Measurements from ENCODE around the gene FAM83F. TPM values are rescaled to one million over a fixed set of nuclear protein-coding genes. Genes with fewer than 3 reads are reported as not detected.
A peak's percentile ranks its signal among the peaks of the same experiment; 100 is the strongest.

The FAM83F gene
- total RNA-seq, 1 experiment from 2014 or later = 33.1 TPM

DNA sequence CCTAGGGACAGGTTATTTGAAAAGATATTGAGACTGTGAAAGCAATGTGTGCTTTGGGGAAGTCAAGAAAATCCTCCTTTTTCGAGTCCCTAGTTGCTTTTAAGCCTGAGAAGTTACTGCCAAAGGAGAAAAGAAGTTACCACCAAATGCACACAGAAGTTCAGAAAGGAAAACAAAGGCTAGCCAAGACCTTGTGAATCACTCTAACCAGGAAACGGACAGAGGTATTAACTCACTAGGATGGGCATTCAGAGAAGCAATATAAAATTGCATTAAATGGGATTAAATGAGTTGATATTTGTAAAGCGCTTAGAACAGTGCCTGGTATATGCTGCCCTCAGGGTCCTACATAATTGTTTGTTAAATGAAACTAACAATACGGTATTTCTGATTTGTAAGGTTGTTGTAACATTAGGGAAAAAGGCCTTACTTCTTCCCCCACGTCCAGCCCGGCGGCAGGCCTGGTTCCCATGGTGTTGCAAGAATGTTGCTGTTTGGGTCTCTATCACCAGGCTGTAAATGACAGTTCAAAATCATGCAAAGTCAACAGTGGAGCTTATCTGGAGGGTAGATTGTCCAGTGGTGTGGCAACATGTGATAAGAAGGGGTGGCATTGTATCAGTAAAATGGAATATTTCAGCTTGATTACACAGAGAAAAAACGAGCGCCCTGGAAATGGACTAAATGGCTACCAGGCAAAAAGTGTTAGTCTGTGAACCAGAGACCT lies 27.5 kb upstream of the FAM83F start:
- CTCF ChIA-PET = interaction anchor here (0.6 to 2.6 kb wide), 4 partner anchors 14 to 82 kb away, joined by 3 to 9 read pairs (median 4); no protein-coding TSS in a partner anchor
- BruUV-seq (replicated peaks) = no TSS peak
- Mint-ChIP-seq H3K9me3 (ENCODE audit: unreplicated experiment) (no peaks in the 10 kb centered on the region), H3K27ac (ENCODE audit: low read depth, unreplicated experiment) (peak overlapping the region; percentile 88), H3K4me1 (ENCODE audit: insufficient read depth, unreplicated experiment) (peaks cover 34% of the 10 kb centered on the region), H3K27me3 (ENCODE audit: insufficient read depth, unreplicated experiment) (peaks cover 5% of the 10 kb centered on the region), H3K4me3 (ENCODE audit: unreplicated experiment) (no peak overlapping the region), H3K36me3 (ENCODE audit: insufficient read depth, unreplicated experiment) (no peaks in the 10 kb centered on the region)
- intact Hi-C loops (cut with micrococcal nuclease) = loop anchor here (2.0 kb wide), 1 partner anchor 18 kb away; no protein-coding TSS in a partner anchor
- TF ChIP-seq, protein P1, sequence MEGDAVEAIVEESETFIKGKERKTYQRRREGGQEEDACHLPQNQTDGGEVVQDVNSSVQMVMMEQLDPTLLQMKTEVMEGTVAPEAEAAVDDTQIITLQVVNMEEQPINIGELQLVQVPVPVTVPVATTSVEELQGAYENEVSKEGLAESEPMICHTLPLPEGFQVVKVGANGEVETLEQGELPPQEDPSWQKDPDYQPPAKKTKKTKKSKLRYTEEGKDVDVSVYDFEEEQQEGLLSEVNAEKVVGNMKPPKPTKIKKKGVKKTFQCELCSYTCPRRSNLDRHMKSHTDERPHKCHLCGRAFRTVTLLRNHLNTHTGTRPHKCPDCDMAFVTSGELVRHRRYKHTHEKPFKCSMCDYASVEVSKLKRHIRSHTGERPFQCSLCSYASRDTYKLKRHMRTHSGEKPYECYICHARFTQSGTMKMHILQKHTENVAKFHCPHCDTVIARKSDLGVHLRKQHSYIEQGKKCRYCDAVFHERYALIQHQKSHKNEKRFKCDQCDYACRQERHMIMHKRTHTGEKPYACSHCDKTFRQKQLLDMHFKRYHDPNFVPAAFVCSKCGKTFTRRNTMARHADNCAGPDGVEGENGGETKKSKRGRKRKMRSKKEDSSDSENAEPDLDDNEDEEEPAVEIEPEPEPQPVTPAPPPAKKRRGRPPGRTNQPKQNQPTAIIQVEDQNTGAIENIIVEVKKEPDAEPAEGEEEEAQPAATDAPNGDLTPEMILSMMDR (IDR thresholded peaks at IDR 0.05; ENCODE audit: unreplicated experiment) = no peak
- peak; percentile 33 for DNase-seq (ENCODE audit: unreplicated experiment)
- POLR2A ChIA-PET = interaction anchor here (0.6 to 1.4 kb wide), 2 partner anchors 27 to 30 kb away, joined by 3 to 4 read pairs; partner anchors contain the start of gene FAM83F

DNA sequence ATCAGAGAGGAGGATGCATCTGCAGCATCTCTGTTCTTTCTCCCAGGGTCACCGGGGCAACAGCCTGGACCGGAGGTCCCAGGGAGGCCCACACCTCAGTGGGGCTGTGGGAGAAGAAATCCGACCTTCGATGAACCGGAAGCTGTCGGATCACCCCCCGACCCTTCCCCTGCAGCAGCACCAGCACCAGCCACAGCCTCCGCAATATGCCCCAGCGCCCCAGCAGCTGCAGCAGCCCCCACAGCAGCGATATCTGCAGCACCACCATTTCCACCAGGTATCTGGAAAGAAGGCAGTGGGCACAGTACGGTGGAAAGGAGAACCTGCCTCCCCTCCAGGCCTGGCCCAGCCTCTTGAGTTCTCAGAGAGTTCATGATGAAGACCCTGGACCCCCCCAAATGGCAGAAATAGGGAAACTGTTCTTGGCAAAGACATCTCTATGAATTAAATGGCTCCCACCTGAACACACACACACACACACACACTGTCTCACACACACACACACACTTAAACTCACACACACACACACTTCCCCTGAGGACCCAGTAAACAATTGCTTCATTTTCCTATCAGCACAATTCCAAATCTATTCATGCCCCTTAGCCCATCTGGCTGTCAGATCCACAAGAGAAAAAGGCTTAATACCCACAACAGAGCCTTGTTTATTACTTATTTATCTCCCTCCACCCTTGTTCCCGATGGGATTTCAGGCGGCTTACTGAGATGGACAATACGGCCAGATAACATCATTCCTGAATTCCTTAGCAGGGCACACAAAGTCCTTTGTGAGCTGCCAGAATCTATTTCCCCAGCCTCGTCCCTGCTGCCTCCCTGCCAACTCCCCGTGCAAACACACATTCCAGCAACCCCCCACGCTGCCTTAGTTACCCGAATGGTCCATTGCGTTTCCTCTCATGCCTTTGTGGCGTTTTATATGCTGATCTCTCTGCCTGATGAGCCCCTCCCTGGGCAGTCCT lies 26.5 kb upstream of the FAM83F start:
- no peaks in the 10 kb centered on the region for H3K36me3 Mint-ChIP-seq (ENCODE audit: insufficient read depth, unreplicated experiment)
- H3K9me3 Mint-ChIP-seq (ENCODE audit: unreplicated experiment) = no peaks in the 10 kb centered on the region
- no peak for DNase-seq (ENCODE audit: unreplicated experiment)
- no peak overlapping the region for H3K27ac Mint-ChIP-seq (ENCODE audit: low read depth, unreplicated experiment)
- POLR2A ChIA-PET = interaction anchor here (0.6 to 1.5 kb wide), 3 partner anchors 26 to 103 kb away, joined by 3 read pairs; partner anchors contain the start of gene FAM83F
- TF ChIP-seq, protein P1 (IDR thresholded peaks at IDR 0.05; ENCODE audit: unreplicated experiment) = no peak
- no TSS peak for BruUV-seq (replicated peaks)
- intact Hi-C loops (cut with micrococcal nuclease) = loop anchor here (2.0 kb wide), 1 partner anchor 17 kb away; no protein-coding TSS in a partner anchor
- H3K4me1 Mint-ChIP-seq (ENCODE audit: insufficient read depth, unreplicated experiment) = peaks cover 34% of the 10 kb centered on the region
- H3K4me3 Mint-ChIP-seq (ENCODE audit: unreplicated experiment) = no peak overlapping the region
- CTCF ChIA-PET = interaction anchor here (0.5 kb wide), 1 partner anchor 212 kb away, joined by 3 read pairs; no protein-coding TSS in a partner anchor
- peaks cover 11% of the 10 kb centered on the region for H3K27me3 Mint-ChIP-seq (ENCODE audit: insufficient read depth, unreplicated experiment)

- TF ChIP-seq, protein P1 (IDR thresholded peaks at IDR 0.05; ENCODE audit: unreplicated experiment) = no peak
- H3K27ac Mint-ChIP-seq (ENCODE audit: low read depth, unreplicated experiment) = no peak overlapping the region
- peaks cover 11% of the 10 kb centered on the region for H3K27me3 Mint-ChIP-seq (ENCODE audit: insufficient read depth, unreplicated experiment)
- POLR2A ChIA-PET = interaction anchor here (1.9 kb wide), 1 partner anchor 23 kb away, joined by 6 read pairs; the partner anchor contains the start of gene FAM83F
- intact Hi-C loops (cut with micrococcal nuclease) = no loop called here
- peaks cover 31% of the 10 kb centered on the region for H3K4me1 Mint-ChIP-seq (ENCODE audit: insufficient read depth, unreplicated experiment)
- no peaks in the 10 kb centered on the region for H3K9me3 Mint-ChIP-seq (ENCODE audit: unreplicated experiment)
- no peak overlapping the region for H3K4me3 Mint-ChIP-seq (ENCODE audit: unreplicated experiment)
- CTCF ChIA-PET = interaction anchor here (0.6 to 0.7 kb wide), 2 partner anchors 10 to 26 kb away, joined by 3 to 4 read pairs; no protein-coding TSS in a partner anchor
- BruUV-seq (replicated peaks) = no TSS peak
- no peak for DNase-seq (ENCODE audit: unreplicated experiment)
- H3K36me3 Mint-ChIP-seq (ENCODE audit: insufficient read depth, unreplicated experiment) = no peaks in the 10 kb centered on the region
Observed at GRCh38 chr22:39970742-39971141, 24.0 kb upstream of the FAM83F start.

Data from MCF 10A (cell line).